B cell (primary cell): Measurements from ENCODE around the gene TCERG1L. TPM values are rescaled to one million over a fixed set of nuclear protein-coding genes. Genes with fewer than 3 reads are reported as not detected.

Experiments used
- ATAC-seq: fragments of 200-7000 bp; cut with Tn5 transposase; one replicate; pipeline ENCODE4 v1.10.0; 2021; ENCODE audit warnings: low read depth, mild to moderate bottlenecking, moderate number of reproducible peaks, moderate library complexity
- CTCF ChIA-PET: fragments of 350-600 bp; sonication (Branson Sonifier 250); formaldehyde crosslinking; loops from one replicate; lab custom pipeline; 2021; ENCODE audit warnings: antibody characterized with exemption, inconsistent platforms; lab: Charles Lee
- POLR2A ChIA-PET: fragments of 350-600 bp; sonication (Branson Sonifier 250); formaldehyde crosslinking; loops from one replicate; lab custom pipeline; 2021; ENCODE audit warnings: antibody characterized with exemption; lab: Charles Lee
- DNase-seq: peaks from one replicate; pipeline ENCODE4 v3.0.0; 2013
- H2AFZ ChIP-seq: 2 replicates; pipeline ENCODE4 v1.6.1; 2012; ENCODE audit warnings: mild to moderate bottlenecking, low read depth, low read length; ENCODE audit not compliant: insufficient read depth, poor library complexity, severe bottlenecking
- H3K27ac ChIP-seq, 2 donors: 1 replicate in 1 of 2; 2 replicates in 1 of 2; pipeline ENCODE4 v1.5.1; 2012 to 2013; ENCODE audit warnings: low read length in 2 of 2, mild to moderate bottlenecking in 2 of 2, moderate library complexity in 1 of 2
- H3K27me3 ChIP-seq, 4 experiments: fragments of 200-600 bp in 1 of 4; sonication (generic) in 1 of 4; replicated peaks in 1 of 4; 1 replicate in 2 of 4; 2 replicates in 2 of 4; pipeline versions ENCODE4 v1.6.1 to v1.7.0; 2013 to 2016; ENCODE audit warnings: low read length in 3 of 4, mild to moderate bottlenecking in 2 of 4, mixed read lengths in 1 of 4, moderate library complexity in 1 of 4; ENCODE audit not compliant: insufficient read depth in 4 of 4, control insufficient read depth in 3 of 4; ENCODE audit errors: control extremely low read depth in 1 of 4
- H3K36me3 ChIP-seq, 2 experiments: replicated peaks in 1 of 2; 1 replicate in 1 of 2; 2 replicates in 1 of 2; pipeline versions ENCODE4 v1.6.1 to v1.7.1; 2013; ENCODE audit warnings: low read length in 1 of 2; ENCODE audit not compliant: insufficient read depth in 2 of 2, control insufficient read depth in 1 of 2; ENCODE audit errors: control extremely low read depth in 1 of 2, extremely low read depth in 1 of 2
- H3K4me1 ChIP-seq, 2 donors: fragments of 200-600 bp in 1 of 2; sonication (generic) in 1 of 2; 1 replicate in 1 of 2; 2 replicates in 1 of 2; pipeline versions ENCODE4 v1.5.1 to v1.6.1; 2013 to 2017; ENCODE audit warnings: low read length in 2 of 2; ENCODE audit not compliant: control insufficient read depth in 2 of 2, insufficient read depth in 2 of 2
- H3K4me2 ChIP-seq: replicated peaks from 2 replicates; pipeline ENCODE3; 2012; ENCODE audit warnings: mild to moderate bottlenecking, low read depth, low read length; ENCODE audit not compliant: poor library complexity, severe bottlenecking
- H3K4me3 ChIP-seq, 5 experiments: fragments of 200-600 bp in 1 of 5; sonication (generic) in 1 of 5; 1 replicate in 3 of 5; 2 replicates in 2 of 5; pipeline versions ENCODE4 v1.5.1 to v1.7.0; 2011 to 2016; ENCODE audit warnings: low read length in 4 of 5, mild to moderate bottlenecking in 4 of 5, low read depth in 2 of 5, control low read depth in 1 of 5, moderate library complexity in 1 of 5; ENCODE audit not compliant: insufficient read depth in 1 of 5; ENCODE audit errors: control extremely low read depth in 1 of 5, extremely low read depth in 1 of 5
- H3K79me2 ChIP-seq: fragments of 200-600 bp; sonication (generic); one replicate; pipeline ENCODE4 v1.6.0; 2016; ENCODE audit warnings: low read length; ENCODE audit not compliant: control insufficient read depth, insufficient read depth
- H3K9ac ChIP-seq: fragments of 200-600 bp; sonication (generic); 2 replicates; pipeline ENCODE4 v1.6.1; 2017; ENCODE audit warnings: mild to moderate bottlenecking, low read length, moderate library complexity
- H3K9me3 ChIP-seq, 3 donors: one replicate each; pipeline versions ENCODE4 v1.6.1 to v1.7.1; 2013; ENCODE audit warnings: low read length in 2 of 3; ENCODE audit not compliant: control insufficient read depth in 2 of 3, insufficient read depth in 1 of 3; ENCODE audit errors: control extremely low read depth in 1 of 3
- H4K20me1 ChIP-seq: 2 replicates; pipeline ENCODE4 v1.6.0; 2012; ENCODE audit warnings: mild to moderate bottlenecking, low read length; ENCODE audit not compliant: insufficient read depth, control insufficient read depth, poor library complexity, severe bottlenecking
- H3K27ac Mint-ChIP-seq: one replicate; pipeline ENCODE4 v1.8.0; 2021; ENCODE audit warnings: mixed read lengths
- H3K27me3 Mint-ChIP-seq: one replicate; pipeline ENCODE4 v1.8.0; 2021; ENCODE audit warnings: mixed read lengths
- H3K4me1 Mint-ChIP-seq: one replicate; pipeline ENCODE4 v1.8.0; 2021; ENCODE audit warnings: mixed read lengths
- H3K4me3 Mint-ChIP-seq: one replicate; pipeline ENCODE4 v1.8.0; 2021; ENCODE audit warnings: mixed read lengths
- H3K9me3 Mint-ChIP-seq: one replicate; pipeline ENCODE4 v1.8.0; 2022; ENCODE audit warnings: mixed read lengths; ENCODE audit not compliant: insufficient read depth
- EZH2 ChIP-seq: IDR thresholded peaks from 2 replicates; pipeline ENCODE4 v1.6.1; 2012; ENCODE audit warnings: borderline replicate concordance, low read depth, mild to moderate bottlenecking, moderate library complexity, low read length; ENCODE audit not compliant: insufficient read depth, poor library complexity, severe bottlenecking
- WGBS: methylation state at CpG from one replicate; pipeline ENCODE4 v1.1.5; 2013; ENCODE audit warnings: missing lambda C conversion rate; ENCODE audit not compliant: insufficient coverage; 5-methylcytosine and 5-hydroxymethylcytosine counted together
- intact Hi-C: fragments of 100-400 bp; cut with micrococcal nuclease; formaldehyde crosslinking; loops from one replicate; pipeline ENCODE4 v1.10.0; 2022
- polyA plus RNA-seq: library from polyadenylated mRNA; depleted of rRNA; stranded (reverse); fragments of >200 nt; gene quantifications from 2 replicates; pipeline ENCODE4 v1.2.3, GENCODE V29; 2012
- total RNA-seq, 2 donors: library from RNA; stranded (reverse); fragments of 120-200 nt in 1 of 2; gene quantifications; 1 replicate in 1 of 2; 2 replicates in 1 of 2; pipeline versions ENCODE4 v1.2.3 to v1.2.4, GENCODE V29; 2013 to 2022
- TF ChIP-seq, protein P1 (sequence below): fragments of 200-600 bp; IDR thresholded peaks from one replicate; pipeline ENCODE4 v1.8.0; 2022; ENCODE audit warnings: antibody characterized with exemption, mild to moderate bottlenecking

The TCERG1L gene
- total and polyA plus RNA-seq, 2 donors (not counting 1 experiment from before 2014, with no cell fraction given): 0.10 TPM; not detected in 1

DNA sequence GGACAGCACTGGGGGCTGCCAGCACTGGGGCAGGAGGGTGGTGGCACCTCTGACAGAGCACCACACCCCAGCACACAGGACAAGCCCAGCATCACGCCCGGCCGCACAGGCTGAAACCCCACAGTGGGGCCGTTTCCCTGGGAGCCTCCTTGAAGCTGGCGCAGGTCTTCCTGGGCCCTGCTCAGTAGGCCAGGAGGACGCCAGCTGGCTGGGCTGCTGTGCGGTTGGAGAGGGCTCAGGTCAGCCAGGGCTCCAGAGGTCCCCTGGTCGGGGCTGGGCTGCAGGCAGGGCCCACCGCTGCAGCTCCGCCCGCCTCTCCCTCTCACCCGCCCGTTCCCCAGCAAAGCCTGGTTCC, 137.3 kb downstream of the TCERG1L start:
- ChIA-PET POLR2A (no interaction called here), CTCF (no interaction called here)
- ATAC-seq: no peak
- no peak overlapping the region for H3K4me3 ChIP-seq
- no peak for DNase-seq
- H3K27me3 ChIP-seq: no peaks in the 10 kb centered on the region
- no peaks in the 10 kb centered on the region for H4K20me1 ChIP-seq
- no peak overlapping the region for H3K4me3 Mint-ChIP-seq
- H3K36me3 ChIP-seq: no peaks in the 10 kb centered on the region
- TF ChIP-seq, protein P1, sequence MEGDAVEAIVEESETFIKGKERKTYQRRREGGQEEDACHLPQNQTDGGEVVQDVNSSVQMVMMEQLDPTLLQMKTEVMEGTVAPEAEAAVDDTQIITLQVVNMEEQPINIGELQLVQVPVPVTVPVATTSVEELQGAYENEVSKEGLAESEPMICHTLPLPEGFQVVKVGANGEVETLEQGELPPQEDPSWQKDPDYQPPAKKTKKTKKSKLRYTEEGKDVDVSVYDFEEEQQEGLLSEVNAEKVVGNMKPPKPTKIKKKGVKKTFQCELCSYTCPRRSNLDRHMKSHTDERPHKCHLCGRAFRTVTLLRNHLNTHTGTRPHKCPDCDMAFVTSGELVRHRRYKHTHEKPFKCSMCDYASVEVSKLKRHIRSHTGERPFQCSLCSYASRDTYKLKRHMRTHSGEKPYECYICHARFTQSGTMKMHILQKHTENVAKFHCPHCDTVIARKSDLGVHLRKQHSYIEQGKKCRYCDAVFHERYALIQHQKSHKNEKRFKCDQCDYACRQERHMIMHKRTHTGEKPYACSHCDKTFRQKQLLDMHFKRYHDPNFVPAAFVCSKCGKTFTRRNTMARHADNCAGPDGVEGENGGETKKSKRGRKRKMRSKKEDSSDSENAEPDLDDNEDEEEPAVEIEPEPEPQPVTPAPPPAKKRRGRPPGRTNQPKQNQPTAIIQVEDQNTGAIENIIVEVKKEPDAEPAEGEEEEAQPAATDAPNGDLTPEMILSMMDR: no peak
- no peak for TF ChIP-seq EZH2
- peaks cover 0 to 51% (median 0%) of the 10 kb centered on the region in 3 donors for H3K9me3 ChIP-seq
- H3K27me3 Mint-ChIP-seq: no peaks in the 10 kb centered on the region
- H3K4me1 ChIP-seq: no peaks in the 10 kb centered on the region
- H3K9ac ChIP-seq: no peak overlapping the region
- no peak overlapping the region for H3K4me2 ChIP-seq
- H3K9me3 Mint-ChIP-seq: no peaks in the 10 kb centered on the region
- intact Hi-C loops: no loop called here
- H2AFZ ChIP-seq: no peak overlapping the region
- H3K4me1 Mint-ChIP-seq: no peaks in the 10 kb centered on the region
- no peak overlapping the region for H3K27ac Mint-ChIP-seq
- H3K79me2 ChIP-seq: no peaks in the 10 kb centered on the region
- WGBS: 81% methylated on average over 7 of the region's 13 CpGs
- no peak overlapping the region for H3K27ac ChIP-seq

DNA sequence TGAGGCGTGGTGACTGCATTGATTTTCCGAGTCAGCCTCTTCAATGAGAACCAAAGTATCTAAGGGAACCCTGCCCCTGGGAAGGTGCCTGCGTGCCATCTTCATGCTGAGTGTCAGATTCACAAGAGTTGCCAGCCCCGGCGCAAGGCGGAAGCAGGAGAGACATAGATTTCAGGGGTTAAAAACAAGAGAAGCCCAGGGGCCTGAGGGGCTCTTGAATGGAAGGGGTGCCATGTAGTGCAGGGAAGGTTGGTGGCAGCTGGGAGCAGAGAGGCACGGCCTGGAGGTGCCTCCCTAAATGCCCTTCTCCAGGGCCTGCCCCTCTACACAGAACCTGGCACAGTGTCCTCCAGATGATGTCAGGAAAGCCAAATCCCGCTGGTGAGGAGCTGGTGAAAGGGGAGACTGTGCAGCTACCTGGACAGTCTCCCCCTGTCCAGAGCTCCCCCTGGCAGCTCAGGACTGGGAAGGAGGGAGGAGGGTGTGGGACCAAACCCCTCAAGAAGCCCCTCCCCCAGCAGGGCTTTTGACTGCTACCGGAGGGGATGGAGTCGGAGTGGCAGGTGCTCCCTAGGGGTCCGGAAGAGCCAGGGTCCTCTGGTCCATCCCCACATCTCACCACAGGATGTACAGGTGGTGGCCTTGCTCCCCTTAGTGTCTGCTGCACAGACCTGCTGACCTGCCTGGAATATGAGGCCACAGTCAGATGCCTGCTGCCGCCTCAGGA, 137.9 kb downstream of the TCERG1L start:
- H3K27ac Mint-ChIP-seq: no peak overlapping the region
- H2AFZ ChIP-seq: no peak overlapping the region
- no peak overlapping the region for H3K27ac ChIP-seq
- no peak for ATAC-seq
- H3K4me3 ChIP-seq: no peak overlapping the region
- intact Hi-C loops: no loop called here
- H3K9ac ChIP-seq: no peak overlapping the region
- H3K4me2 ChIP-seq: no peak overlapping the region
- TF ChIP-seq, protein P1: no peak
- TF ChIP-seq EZH2: no peak
- no peaks in the 10 kb centered on the region for H3K4me1 Mint-ChIP-seq
- peaks cover 0 to 53% (median 0%) of the 10 kb centered on the region in 3 donors for H3K9me3 ChIP-seq
- CTCF ChIA-PET: no interaction called here
- no peaks in the 10 kb centered on the region for H3K27me3 Mint-ChIP-seq
- no peaks in the 10 kb centered on the region for H4K20me1 ChIP-seq
- no peaks in the 10 kb centered on the region for H3K79me2 ChIP-seq
- DNase-seq: no peak
- H3K4me3 Mint-ChIP-seq: no peak overlapping the region
- H3K4me1 ChIP-seq: no peaks in the 10 kb centered on the region
- no peaks in the 10 kb centered on the region for H3K27me3 ChIP-seq
- no peaks in the 10 kb centered on the region for H3K36me3 ChIP-seq
- H3K9me3 Mint-ChIP-seq: no peaks in the 10 kb centered on the region
- WGBS: 93% methylated on average over 10 of the region's 12 CpGs
- POLR2A ChIA-PET: no interaction called here
